Thymus (tissue), 11 donors: ENCODE data around the gene MAP2K5. TPM values are rescaled to one million over a fixed set of nuclear protein-coding genes. Genes with fewer than 3 reads are reported as not detected.

Experiments
- DNase-seq, 9 donors: peaks; one replicate each; pipeline ENCODE4 v3.0.0-alpha.2; 2013; ENCODE audit warnings: low spot score in 9 of 9, low read depth in 6 of 9, missing footprints in 1 of 9
- H3K27ac ChIP-seq, 2 donors: one replicate each; pipeline ENCODE4 v1.5.1; 2013; ENCODE audit warnings: control low read depth in 1 of 2, low read depth in 1 of 2, low read length in 1 of 2, mild to moderate bottlenecking in 1 of 2, moderate library complexity in 1 of 2
- H3K27me3 ChIP-seq, 2 donors: one replicate each; pipeline ENCODE4 v1.5.1; 2013; ENCODE audit warnings: low read length in 1 of 2; ENCODE audit not compliant: control insufficient read depth in 2 of 2, insufficient read depth in 1 of 2
- H3K36me3 ChIP-seq, 2 donors: one replicate each; pipeline ENCODE4 v1.5.1; 2013; ENCODE audit warnings: low read length in 1 of 2, mild to moderate bottlenecking in 1 of 2, moderate library complexity in 1 of 2; ENCODE audit not compliant: control insufficient read depth in 2 of 2, insufficient read depth in 2 of 2
- H3K4me1 ChIP-seq, 2 donors: one replicate each; pipeline ENCODE4 v1.5.1; 2013; ENCODE audit warnings: low read length in 2 of 2; ENCODE audit not compliant: control insufficient read depth in 2 of 2, insufficient read depth in 2 of 2
- H3K4me3 ChIP-seq, 2 donors: one replicate each; pipeline ENCODE4 v1.5.1; 2013; ENCODE audit warnings: low read length in 2 of 2, control low read depth in 1 of 2, mild to moderate bottlenecking in 1 of 2
- H3K9me3 ChIP-seq, 2 donors: one replicate each; pipeline ENCODE4 v1.5.1; 2013; ENCODE audit warnings: low read length in 1 of 2, mild to moderate bottlenecking in 1 of 2; ENCODE audit not compliant: control insufficient read depth in 2 of 2, insufficient read depth in 1 of 2
- WGBS: extraction: QIAGEN DNeasy Blood & Tissue Kit; methylation state at CpG from one replicate; pipeline ENCODE4 v1.1.7; 2013; 5-methylcytosine and 5-hydroxymethylcytosine counted together
- polyA plus RNA-seq: library from polyadenylated mRNA; stranded (reverse); fragments of 200-250 nt; gene quantifications from one replicate; pipeline ENCODE4 v1.2.3, GENCODE V29; 2013
- total RNA-seq: library from RNA; stranded (reverse); fragments of 120-200 nt; gene quantifications from one replicate; pipeline ENCODE4 v1.2.4, GENCODE V29; 2013
- donor health status: healthy.

Gene MAP2K5
- total and polyA plus RNA-seq, 2 donors: 9.4 to 16.3 TPM

- H3K4me1 ChIP-seq: peaks cover 7 to 25% of the 10 kb centered on the region in 2 donors
- H3K4me3 ChIP-seq: peak overlapping the region; percentile 63 to 96
- peaks cover 3 to 35% of the 10 kb centered on the region in 2 donors for H3K27me3 ChIP-seq
- no peaks in the 10 kb centered on the region for H3K36me3 ChIP-seq
- peak overlapping the region; percentile 86 to 98 for H3K27ac ChIP-seq
- WGBS: 7% methylated on average over 17 of the region's 17 CpGs
- no peaks in the 10 kb centered on the region for H3K9me3 ChIP-seq
- DNase-seq: peak in 1 of 9 donors; percentile 42
These were observed 298.4 kb downstream of the MAP2K5 start for GRCh38 chr15:67840749-67841512.

GRCh38 chr15:67841513-67841762, 298.9 kb downstream of the MAP2K5 start:
- no peaks in the 10 kb centered on the region for H3K36me3 ChIP-seq
- H3K4me3 ChIP-seq: peak overlapping the region; percentile 63 to 96
- peaks cover 0 to 30% of the 10 kb centered on the region in 2 donors for H3K27me3 ChIP-seq
- H3K4me1 ChIP-seq: peaks cover 4 to 22% of the 10 kb centered on the region in 2 donors
- 45% methylated on average over 4 of the region's 4 CpGs for WGBS
- DNase-seq: no peak
- H3K9me3 ChIP-seq: no peaks in the 10 kb centered on the region
- H3K27ac ChIP-seq: no peak overlapping the region

- no peak overlapping the region for H3K4me3 ChIP-seq
- no peak overlapping the region for H3K27ac ChIP-seq
- H3K36me3 ChIP-seq: no peaks in the 10 kb centered on the region
- DNase-seq: no peak
- H3K9me3 ChIP-seq: no peaks in the 10 kb centered on the region
- H3K4me1 ChIP-seq: peaks cover 4 to 19% of the 10 kb centered on the region in 2 donors
- peaks cover 0 to 15% of the 10 kb centered on the region in 2 donors for H3K27me3 ChIP-seq
- WGBS: 97% methylated on average over 7 of the region's 7 CpGs
These were observed 300.6 kb downstream of the MAP2K5 start for GRCh38 chr15:67843092-67843501.

GRCh38 chr15:67843571-67844387, 301.3 kb downstream of the MAP2K5 start:
- WGBS: 96% methylated on average over 7 of the region's 7 CpGs

GRCh38 chr15:67845974-67846373, 303.5 kb downstream of the MAP2K5 start:
- H3K27ac ChIP-seq: no peak overlapping the region
- DNase-seq: no peak
- peaks cover 0 to 5% of the 10 kb centered on the region in 2 donors for H3K27me3 ChIP-seq
- H3K4me3 ChIP-seq: no peak overlapping the region
- H3K4me1 ChIP-seq: peaks cover 0 to 6% of the 10 kb centered on the region in 2 donors
- H3K36me3 ChIP-seq: no peaks in the 10 kb centered on the region
- WGBS: 96% methylated on average over 5 of the region's 5 CpGs
- no peaks in the 10 kb centered on the region for H3K9me3 ChIP-seq

More at GRCh38 chr15:67843571-67844387, 301.3 kb downstream of the MAP2K5 start:
- no peak for DNase-seq
- Histone ChIP-seq H3K36me3 (no peaks in the 10 kb centered on the region), H3K27ac (no peak overlapping the region), H3K4me3 (no peak overlapping the region), H3K4me1 (peaks cover 3 to 12% of the 10 kb centered on the region in 2 donors), H3K27me3 (peaks cover 0 to 8% of the 10 kb centered on the region in 2 donors), H3K9me3 (no peaks in the 10 kb centered on the region)

GRCh38 chr15:67849538-67849937, 307.0 kb downstream of the MAP2K5 start:
- no peaks in the 10 kb centered on the region for H3K9me3 ChIP-seq
- no peak overlapping the region for H3K4me3 ChIP-seq
- no peaks in the 10 kb centered on the region for H3K27me3 ChIP-seq
- no peak for DNase-seq
- WGBS: 100% methylated on average over 1 of the region's 1 CpG
- H3K27ac ChIP-seq: no peak overlapping the region
- no peaks in the 10 kb centered on the region for H3K36me3 ChIP-seq
- no peaks in the 10 kb centered on the region for H3K4me1 ChIP-seq

GRCh38 chr15:67850336-67850735, 307.8 kb downstream of the MAP2K5 start:
- Histone ChIP-seq H3K36me3 (no peaks in the 10 kb centered on the region), H3K4me3 (no peak overlapping the region), H3K27me3 (no peaks in the 10 kb centered on the region), H3K9me3 (no peaks in the 10 kb centered on the region), H3K4me1 (no peaks in the 10 kb centered on the region), H3K27ac (no peak overlapping the region)
- 51% methylated on average over 7 of the region's 7 CpGs for WGBS
- no peak for DNase-seq

- Histone ChIP-seq H3K36me3 (no peaks in the 10 kb centered on the region), H3K27ac (no peak overlapping the region), H3K9me3 (no peaks in the 10 kb centered on the region), H3K4me3 (no peak overlapping the region), H3K4me1 (no peaks in the 10 kb centered on the region), H3K27me3 (no peaks in the 10 kb centered on the region)
- DNase-seq: no peak
- 93% methylated on average over 4 of the region's 4 CpGs for WGBS
These were observed 308.6 kb downstream of the MAP2K5 start for GRCh38 chr15:67850994-67851571.

GRCh38 chr15:67852418-67852817, 309.9 kb downstream of the MAP2K5 start:
- H3K4me1 ChIP-seq: no peaks in the 10 kb centered on the region
- H3K9me3 ChIP-seq: no peaks in the 10 kb centered on the region
- H3K27ac ChIP-seq: no peak overlapping the region
- H3K27me3 ChIP-seq: no peaks in the 10 kb centered on the region
- no peaks in the 10 kb centered on the region for H3K36me3 ChIP-seq
- DNase-seq: no peak
- no peak overlapping the region for H3K4me3 ChIP-seq
- WGBS: 94% methylated on average over 3 of the region's 3 CpGs
